ENCODE results near the gene FLNC. TPM values are rescaled to one million over a fixed set of nuclear protein-coding genes. Genes with fewer than 3 reads are reported as not detected.

The FLNC gene
- total RNA-seq, 4 donors from 2014 or later: 16.5 to 126 (median 105) TPM

DNA sequence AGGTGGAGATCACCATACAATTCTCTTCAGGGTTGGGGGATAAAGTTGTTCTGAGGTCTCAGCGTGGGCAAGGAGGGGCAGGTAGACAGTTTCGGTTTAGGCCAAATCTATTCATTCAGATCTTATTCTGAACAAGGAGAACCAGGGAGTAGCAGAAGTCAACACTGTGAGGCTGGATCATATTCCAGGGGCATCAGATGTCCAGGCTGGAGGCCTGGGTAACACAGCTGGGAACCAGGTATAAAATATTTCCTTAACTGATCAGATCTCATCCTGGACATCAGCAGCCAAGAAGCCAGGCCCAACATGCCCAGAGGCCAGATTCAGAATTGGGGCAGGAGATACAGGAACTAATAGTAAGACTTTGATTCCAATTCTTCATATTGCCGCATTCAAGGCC lies 19.2 kb upstream of the FLNC start:
- intact Hi-C loops (cut with DNase I; ENCODE audit: low total_unique reads): no loop called here
- no peaks in the 10 kb centered on the region for H3K27me3 ChIP-seq
- no peaks in the 10 kb centered on the region for H3K36me3 ChIP-seq
- no peak for DNase-seq
- H3K4me1 ChIP-seq: no peaks in the 10 kb centered on the region
- H3K9me3 ChIP-seq: no peaks in the 10 kb centered on the region
- no peak overlapping the region for H3K4me3 ChIP-seq
- no peak for TF ChIP-seq POLR2A (IDR thresholded peaks at IDR 0.05)
- TF ChIP-seq, protein P1, sequence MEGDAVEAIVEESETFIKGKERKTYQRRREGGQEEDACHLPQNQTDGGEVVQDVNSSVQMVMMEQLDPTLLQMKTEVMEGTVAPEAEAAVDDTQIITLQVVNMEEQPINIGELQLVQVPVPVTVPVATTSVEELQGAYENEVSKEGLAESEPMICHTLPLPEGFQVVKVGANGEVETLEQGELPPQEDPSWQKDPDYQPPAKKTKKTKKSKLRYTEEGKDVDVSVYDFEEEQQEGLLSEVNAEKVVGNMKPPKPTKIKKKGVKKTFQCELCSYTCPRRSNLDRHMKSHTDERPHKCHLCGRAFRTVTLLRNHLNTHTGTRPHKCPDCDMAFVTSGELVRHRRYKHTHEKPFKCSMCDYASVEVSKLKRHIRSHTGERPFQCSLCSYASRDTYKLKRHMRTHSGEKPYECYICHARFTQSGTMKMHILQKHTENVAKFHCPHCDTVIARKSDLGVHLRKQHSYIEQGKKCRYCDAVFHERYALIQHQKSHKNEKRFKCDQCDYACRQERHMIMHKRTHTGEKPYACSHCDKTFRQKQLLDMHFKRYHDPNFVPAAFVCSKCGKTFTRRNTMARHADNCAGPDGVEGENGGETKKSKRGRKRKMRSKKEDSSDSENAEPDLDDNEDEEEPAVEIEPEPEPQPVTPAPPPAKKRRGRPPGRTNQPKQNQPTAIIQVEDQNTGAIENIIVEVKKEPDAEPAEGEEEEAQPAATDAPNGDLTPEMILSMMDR (IDR thresholded peaks at IDR 0.05): no peak
- H3K27ac ChIP-seq: no peak overlapping the region

DNA sequence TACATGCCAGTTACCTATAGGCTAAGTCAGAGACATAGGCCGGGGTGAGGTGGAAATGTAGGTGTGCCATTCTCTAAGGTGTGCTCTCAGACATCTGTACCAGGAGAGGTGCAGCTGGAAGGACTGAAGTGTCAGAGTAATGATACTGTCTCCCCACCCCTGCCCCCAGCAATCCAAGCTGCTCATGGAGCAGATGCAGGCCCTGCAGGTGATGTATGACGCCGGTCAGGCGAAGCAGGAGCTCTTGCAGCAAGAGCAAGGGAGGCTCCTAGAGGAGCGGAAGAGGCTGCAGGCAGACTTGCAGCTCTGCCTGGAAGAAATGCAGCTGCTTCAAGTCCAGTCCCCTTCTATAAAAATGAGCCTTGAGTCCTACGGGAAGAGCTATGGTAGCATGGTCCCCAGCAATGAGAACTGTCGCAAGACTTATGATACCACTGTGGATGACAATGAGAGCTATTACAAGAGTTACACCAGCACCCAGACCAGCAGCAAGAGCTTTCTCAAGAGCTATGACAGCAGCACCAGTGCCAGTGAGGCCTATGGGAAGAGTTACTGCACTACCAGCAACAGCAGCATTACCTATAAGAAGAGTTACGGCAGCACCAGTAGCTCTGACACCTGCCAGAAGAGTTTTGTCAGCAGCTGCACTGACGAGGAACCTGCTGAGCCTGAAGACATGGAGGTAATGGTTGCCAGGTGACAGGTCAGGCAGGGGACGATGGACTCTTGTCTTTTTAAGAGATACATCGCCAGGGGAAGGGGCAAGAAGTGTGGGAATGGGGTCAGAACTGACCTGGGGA lies 18.4 kb upstream of the FLNC start:
- Histone ChIP-seq H3K4me1 (no peaks in the 10 kb centered on the region), H3K27ac (no peak overlapping the region), H3K27me3 (no peaks in the 10 kb centered on the region), H3K4me3 (no peak overlapping the region), H3K9me3 (no peaks in the 10 kb centered on the region), H3K36me3 (no peaks in the 10 kb centered on the region)
- DNase-seq: no peak
- intact Hi-C loops (cut with DNase I; ENCODE audit: low total_unique reads): no loop called here
- no peak for TF ChIP-seq POLR2A (IDR thresholded peaks at IDR 0.05)
- TF ChIP-seq, protein P1 (IDR thresholded peaks at IDR 0.05): no peak

DNA sequence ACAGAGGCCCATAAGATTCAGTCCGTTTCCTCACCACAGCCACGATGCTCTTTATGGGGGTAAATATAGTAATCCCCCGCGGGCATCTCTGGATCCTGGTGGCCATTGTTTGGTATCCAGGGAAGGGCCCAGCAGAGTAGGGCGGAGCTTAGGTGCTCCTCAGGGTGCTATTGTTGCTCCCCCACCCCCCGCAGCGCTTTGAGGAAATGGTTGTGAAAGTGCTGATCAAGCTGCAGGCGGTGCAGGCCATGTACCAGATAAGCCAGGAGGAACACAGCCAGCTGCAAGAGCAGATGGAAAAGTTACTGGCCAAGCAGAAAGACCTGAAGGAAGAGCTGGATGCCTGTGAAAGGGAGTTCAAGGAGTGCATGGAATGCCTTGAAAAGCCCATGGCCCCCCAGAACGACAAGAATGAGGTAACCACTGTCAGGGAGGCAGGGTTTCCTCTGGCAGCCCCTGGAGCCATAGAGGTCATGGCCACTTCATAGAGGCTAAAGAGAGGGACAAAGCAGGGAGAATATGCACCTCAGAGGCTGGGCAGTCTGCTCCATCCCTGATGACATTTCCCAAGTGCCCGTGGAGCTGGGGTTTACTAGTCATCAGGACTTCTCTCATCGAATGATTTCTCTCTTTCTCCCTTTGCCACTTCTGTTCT lies 17.6 kb upstream of the FLNC start:
- DNase-seq: no peak
- Histone ChIP-seq H3K9me3 (no peaks in the 10 kb centered on the region), H3K4me3 (no peak overlapping the region), H3K36me3 (no peaks in the 10 kb centered on the region), H3K27me3 (no peaks in the 10 kb centered on the region), H3K4me1 (no peaks in the 10 kb centered on the region), H3K27ac (no peak overlapping the region)
- intact Hi-C loops (cut with DNase I; ENCODE audit: low total_unique reads): no loop called here
- TF ChIP-seq POLR2A (IDR thresholded peaks at IDR 0.05): no peak
- TF ChIP-seq, protein P1 (IDR thresholded peaks at IDR 0.05): no peak

DNA sequence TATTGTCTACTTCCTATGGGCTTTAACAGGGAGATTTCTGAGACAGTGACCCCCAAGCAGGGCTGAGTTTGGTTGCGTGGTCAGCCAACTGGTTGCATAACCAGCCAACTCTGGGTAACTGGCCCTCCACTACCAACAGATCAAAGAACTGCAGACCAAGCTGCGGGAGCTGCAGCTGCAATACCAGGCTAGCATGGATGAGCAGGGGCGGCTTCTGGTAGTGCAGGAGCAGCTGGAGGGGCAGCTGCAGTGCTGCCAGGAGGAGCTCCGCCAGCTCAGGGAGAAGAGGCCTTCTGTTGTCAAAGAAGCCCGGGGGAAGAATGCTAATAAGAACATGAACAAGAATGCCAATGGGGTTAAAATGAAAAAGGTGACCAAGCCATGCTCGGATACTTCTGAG lies 15.7 kb upstream of the FLNC start:
- no peaks in the 10 kb centered on the region for H3K27me3 ChIP-seq
- DNase-seq: no peak
- TF ChIP-seq, protein P1 (IDR thresholded peaks at IDR 0.05): no peak
- TF ChIP-seq POLR2A (IDR thresholded peaks at IDR 0.05): no peak
- no peak overlapping the region for H3K27ac ChIP-seq
- H3K4me1 ChIP-seq: no peaks in the 10 kb centered on the region
- H3K36me3 ChIP-seq: no peaks in the 10 kb centered on the region
- no peak overlapping the region for H3K4me3 ChIP-seq
- intact Hi-C loops (cut with DNase I; ENCODE audit: low total_unique reads): no loop called here
- no peaks in the 10 kb centered on the region for H3K9me3 ChIP-seq

DNA sequence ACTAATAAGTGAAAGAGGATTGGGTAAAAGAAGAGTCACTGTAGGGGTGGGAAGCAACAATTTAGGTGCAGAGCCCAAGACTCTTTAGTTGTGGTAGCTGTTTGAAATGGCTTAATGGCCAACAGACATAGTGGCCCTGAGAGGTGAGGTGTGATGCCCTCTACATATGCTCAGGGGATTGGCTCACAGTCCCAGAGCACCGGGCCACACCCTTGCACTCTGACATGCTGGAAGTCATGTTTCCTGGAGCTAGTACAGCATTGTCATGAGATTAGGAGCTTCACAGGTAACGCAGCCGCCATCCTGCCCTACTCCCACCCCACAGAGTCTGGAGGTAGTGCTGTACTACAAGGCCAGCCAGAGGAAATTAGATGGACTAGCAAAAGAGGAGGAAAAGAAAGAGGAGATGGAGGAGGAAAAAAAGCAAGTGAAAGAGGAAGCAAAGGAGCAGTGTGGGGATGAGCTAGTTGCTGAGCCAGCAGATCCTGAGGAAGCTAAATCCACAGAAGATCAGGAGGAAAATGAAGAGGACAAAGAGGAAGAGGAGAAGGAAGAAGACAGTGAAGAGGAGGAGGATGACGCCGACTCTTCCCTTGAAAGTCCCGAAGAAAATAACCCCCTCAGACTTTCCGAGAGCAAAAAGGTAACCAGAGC lies 14.8 kb upstream of the FLNC start:
- intact Hi-C loops (cut with DNase I; ENCODE audit: low total_unique reads): no loop called here
- Histone ChIP-seq H3K4me1 (no peaks in the 10 kb centered on the region), H3K27ac (no peak overlapping the region), H3K4me3 (no peak overlapping the region), H3K9me3 (no peaks in the 10 kb centered on the region), H3K27me3 (no peaks in the 10 kb centered on the region), H3K36me3 (no peaks in the 10 kb centered on the region)
- TF ChIP-seq, protein P1 (IDR thresholded peaks at IDR 0.05): no peak
- no peak for TF ChIP-seq POLR2A (IDR thresholded peaks at IDR 0.05)
- DNase-seq: no peak

Data from uterus (tissue), 4 donors.